DMS114 treated with DMSO at 0.1 percent for 48 hours (cell line): Measurements from ENCODE around the gene RNU6-1.
A peak's percentile ranks its signal among the peaks of the same experiment; 100 is the strongest.

Source experiments
- DNase-seq: peaks from one replicate; lab custom pipeline; 2025; ENCODE audit not compliant: unreplicated experiment; lab: John Stamatoyannopoulos, UW

Gene RNU6-1

DNA sequence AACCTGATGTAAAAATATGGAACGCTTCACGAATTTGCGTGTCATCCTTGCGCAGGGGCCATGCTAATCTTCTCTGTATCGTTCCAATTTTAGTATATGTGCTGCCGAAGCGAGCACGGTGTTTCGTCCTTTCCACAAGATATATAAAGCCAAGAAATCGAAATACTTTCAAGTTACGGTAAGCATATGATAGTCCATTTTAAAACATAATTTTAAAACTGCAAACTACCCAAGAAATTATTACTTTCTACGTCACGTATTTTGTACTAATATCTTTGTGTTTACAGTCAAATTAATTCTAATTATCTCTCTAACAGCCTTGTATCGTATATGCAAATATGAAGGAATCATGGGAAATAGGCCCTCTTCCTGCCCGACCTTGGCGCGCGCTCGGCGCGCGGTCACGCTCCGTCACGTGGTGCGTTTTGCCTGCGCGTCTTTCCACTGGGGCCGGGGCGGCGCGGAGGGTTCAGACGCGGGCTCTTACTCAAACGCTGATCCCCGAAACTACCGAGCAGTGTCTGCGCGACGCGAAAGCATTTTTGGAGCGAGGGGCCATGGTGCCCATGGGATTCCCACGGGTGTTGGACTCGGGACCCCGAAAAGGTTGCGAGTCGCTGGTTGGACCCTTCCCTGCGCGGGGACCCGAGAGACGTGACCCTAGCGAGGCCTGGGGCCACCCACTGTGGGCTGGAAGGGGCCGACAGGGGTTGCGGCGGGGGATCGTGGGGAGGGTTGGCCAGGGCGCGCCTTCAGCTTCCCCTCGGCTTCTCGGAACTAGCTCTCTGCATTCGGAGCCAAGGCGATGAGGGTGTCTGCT, at the start of gene RNU6-1:
RNU6-1 (minus strand) TSS at position 117 of the 820 bp plus-strand sequence.
- DNase-seq = peak; percentile 94

- no peak for DNase-seq
These were observed 47.9 kb upstream of the RNU6-1 start for GRCh38 chr15:67887776-67888175.

GRCh38 chr15:67885861-67886260, 46.0 kb upstream of the RNU6-1 start:
- no peak for DNase-seq

GRCh38 chr15:67885175-67885523, 45.3 kb upstream of the RNU6-1 start:
- no peak for DNase-seq

- no peak for DNase-seq
These were observed 44.8 kb upstream of the RNU6-1 start for GRCh38 chr15:67884514-67885174.

DNA sequence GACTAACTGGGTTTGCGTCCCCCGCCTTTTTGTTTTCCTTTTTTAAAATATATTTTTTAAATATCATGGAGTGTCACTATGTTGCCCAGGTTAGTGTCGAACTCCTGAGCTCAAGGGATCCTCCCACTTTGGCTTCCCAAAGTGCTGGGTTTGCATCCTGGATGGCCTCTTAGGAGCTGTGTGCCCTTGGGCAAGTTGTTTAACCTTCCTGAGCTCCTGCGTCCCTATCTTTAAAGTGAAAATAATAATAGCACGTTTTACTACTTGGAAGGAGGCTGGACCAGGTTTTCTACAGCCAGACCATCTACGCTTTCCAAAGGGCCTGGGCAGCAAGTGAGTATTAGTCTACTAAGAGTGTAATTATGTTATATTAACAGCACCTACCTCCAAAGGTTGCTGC, 44.2 kb upstream of the RNU6-1 start:
- no peak for DNase-seq

DNA sequence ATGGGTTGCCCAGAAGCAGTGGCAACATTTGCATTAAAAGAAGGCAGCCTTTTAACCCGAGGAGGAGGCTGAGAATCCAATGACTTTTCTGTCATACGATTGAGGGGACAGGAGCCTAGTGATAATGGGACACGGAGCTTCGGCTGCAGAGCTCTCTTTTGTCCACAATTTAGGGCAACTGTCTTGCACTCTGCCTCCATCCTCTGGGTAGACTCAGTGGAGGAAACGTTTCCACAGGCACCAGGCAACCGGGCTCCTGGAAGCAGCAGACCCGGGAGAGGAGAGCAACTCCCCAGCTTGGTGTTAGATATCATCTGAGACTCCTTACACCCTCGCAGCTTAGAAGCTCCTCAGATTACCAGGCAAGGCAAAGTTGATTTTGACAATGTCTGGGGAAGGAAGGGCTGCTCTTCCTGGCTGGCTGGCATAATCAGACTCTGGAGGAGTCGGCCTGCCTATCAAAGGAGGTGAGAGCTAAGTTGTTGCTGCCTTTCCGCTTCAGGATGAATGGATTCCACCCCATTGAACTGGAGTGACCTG, 43.5 kb upstream of the RNU6-1 start:
- DNase-seq = no peak

DNA sequence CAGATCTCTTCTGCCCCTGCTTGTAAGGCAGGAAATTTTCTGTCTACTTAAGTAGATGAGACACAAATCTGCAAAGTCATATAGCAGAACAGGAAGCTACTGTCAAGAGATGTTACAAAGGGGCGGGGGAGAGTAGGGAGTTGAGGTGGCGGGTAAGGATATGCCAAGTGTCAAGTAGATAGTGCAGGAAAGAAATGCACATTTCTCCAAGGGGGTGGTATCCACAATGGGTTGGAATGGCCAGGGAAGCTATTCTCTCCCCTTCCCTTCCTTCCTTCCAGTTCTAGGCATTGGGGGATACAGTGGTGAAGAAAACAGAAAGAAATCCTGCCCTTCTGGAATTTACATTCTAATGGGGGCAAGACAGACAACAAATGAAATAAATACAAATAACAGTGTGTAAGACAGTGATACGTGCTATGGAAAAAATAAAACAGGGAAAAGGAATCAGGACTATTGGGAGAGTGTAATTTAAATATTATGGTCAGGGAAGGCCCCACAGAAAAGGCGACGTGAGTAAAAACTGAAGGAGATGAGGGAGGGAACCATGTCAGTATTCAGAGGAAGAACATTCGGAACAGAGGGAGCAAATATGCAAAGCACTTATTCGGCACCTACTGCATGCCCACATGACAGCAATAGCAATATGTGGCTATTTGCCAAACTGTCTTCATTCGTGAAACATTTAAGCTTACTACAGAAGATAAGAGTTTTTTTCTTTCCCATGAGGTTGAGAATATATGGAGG, 42.8 kb upstream of the RNU6-1 start:
- DNase-seq = no peak

DNA sequence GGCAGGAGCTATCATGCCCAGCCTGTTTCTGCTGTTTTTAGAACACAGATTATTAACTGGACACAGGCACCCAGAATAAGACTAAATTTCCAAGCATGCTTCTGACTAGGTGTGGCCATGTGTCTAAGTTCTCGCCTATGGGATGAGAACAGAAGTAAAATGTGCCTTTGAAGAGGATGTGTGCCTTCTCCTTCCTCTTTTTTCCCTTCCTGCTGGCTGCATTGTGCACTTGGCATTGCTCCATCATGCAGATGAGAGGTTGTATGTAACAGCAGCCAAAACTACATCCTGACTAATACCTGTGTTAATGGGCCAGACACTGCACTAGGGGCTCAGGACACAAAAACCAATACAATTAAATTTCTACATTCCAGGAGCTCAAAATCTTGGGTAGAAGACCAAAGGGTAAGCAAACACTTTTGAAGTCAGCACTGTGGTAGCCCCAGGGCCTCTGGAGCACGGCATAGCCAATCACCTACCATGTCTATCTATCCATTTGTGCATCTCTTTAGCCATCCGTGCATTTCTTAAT, 40.9 kb upstream of the RNU6-1 start:
- DNase-seq = no peak

DNA sequence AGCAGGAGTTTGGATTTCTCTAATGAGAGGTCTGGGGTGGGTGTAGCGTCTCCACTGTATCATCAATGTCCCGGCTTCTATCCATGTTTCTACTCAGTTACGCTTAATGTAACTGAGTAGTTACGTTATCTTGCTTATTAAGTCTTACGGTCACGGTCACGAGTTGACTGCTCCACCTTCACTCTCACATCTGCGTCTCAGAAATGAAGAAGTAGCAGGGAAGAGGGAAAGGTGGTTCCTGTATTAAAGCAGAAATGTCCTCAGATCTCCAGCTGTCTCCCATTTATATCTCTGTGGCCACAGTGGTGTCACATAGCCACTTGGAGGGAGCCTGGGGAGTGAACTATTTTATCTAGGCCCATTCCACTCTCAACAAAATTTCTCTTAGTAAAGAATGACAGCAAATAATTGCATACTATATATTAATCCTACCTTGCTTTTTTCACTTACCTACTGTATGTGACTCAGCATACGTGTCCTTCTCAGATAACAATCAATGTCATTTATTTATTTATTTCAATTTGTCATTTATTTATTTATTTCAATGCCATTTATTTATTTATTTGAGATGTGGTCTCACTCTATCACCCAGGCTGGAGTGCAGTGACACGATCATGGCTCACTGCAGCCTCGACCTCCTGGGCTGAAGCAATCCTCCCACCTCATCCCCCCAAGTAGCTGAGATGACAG, 39.7 kb upstream of the RNU6-1 start:
- no peak for DNase-seq

DNA sequence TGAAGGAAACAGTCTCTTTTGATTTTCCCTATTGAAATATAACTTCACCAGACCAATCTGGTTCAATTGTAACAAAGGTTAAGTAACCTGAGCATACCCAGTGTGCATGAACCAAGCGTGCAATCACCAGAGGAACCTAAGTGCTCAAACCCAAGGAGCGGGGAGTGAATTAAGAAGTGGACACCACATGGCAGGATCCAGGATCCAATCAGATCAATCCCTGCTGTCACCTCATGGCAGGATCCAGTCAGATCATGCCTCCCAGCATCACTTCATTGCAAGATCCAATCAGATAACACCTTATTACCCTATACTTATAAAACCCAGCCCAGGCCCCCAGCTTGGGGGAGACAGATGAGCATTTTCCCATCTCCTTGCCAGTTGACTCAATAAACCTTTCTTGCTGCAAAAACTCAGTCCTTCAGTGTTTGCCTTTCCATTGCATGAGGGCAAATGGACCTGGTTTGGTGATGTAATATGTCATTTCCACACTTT, 38.9 kb upstream of the RNU6-1 start:
- no peak for DNase-seq

DNA sequence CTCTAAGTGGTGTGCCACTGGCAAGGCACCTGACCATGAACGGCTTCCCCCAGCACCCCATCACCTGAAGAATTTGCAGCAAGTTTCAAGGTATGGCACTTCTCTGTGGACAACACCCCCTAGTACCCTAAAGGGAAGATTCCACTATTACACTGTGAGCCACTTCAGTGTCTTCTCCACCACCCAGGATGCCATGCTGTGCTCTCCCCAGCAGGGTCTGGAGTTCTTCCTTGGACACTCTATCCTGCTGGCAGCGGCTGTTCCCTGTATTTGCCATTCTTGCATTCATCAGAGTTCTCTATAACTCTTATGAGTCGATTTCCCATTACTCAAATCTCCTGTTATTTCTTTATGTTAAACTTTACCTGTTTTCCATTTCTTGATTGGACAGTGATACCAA, 33.9 kb upstream of the RNU6-1 start:
- DNase-seq = no peak

- no peak for DNase-seq
These were observed 31.1 kb upstream of the RNU6-1 start for GRCh38 chr15:67870868-67871408.

DNA sequence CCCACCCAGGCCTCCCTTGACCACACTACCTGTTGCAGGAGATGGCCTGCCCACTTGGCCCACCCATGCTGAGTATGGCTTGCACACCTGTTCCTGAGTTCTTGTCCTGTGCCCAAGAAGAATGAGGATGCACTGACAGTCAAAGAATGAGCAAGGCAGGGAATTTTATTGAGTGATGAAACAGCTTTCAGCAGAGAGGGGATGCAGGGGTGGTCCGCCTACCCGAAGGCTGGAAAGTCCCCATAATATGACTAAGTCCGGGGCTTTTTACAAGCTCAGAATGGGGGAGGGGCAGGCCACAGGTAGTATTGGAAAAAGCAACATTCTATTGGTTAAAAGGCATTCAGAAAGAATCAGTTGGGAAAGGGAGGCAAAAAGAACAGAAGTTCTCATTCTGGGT, 29.9 kb upstream of the RNU6-1 start:
- DNase-seq = no peak

GRCh38 chr15:67865766-67866165, 25.9 kb upstream of the RNU6-1 start:
- no peak for DNase-seq

- DNase-seq = no peak
These were observed 25.5 kb upstream of the RNU6-1 start for GRCh38 chr15:67865331-67865730.

DNA sequence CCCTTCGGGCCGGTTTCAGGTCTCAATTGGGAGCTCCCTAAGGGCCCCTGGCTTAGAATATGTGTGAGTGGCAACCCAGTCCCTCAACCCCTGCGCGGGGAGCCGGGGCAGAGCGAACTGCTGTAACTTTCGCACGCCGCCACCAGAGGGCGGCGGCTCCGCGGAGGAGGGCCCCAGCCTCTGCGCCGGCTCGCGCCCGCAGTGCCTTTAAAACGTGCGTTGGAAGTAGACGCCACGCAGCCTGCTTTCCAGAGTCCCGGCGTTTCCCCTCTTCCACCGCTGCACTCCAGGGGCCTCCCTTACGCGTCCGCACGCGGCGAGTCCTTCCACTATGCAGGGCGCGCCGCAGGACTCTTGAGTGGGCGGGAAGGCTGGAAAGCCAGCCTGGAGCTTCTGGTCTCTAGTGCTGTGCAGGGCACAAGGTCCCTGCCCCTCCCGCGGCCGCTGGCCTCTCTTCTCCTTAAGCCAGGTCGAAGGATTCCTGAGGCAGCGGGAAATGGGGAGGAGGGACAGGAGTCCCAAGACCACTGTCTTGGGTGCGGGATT, 23.7 kb upstream of the RNU6-1 start:
- peak; percentile 82 for DNase-seq

DNA sequence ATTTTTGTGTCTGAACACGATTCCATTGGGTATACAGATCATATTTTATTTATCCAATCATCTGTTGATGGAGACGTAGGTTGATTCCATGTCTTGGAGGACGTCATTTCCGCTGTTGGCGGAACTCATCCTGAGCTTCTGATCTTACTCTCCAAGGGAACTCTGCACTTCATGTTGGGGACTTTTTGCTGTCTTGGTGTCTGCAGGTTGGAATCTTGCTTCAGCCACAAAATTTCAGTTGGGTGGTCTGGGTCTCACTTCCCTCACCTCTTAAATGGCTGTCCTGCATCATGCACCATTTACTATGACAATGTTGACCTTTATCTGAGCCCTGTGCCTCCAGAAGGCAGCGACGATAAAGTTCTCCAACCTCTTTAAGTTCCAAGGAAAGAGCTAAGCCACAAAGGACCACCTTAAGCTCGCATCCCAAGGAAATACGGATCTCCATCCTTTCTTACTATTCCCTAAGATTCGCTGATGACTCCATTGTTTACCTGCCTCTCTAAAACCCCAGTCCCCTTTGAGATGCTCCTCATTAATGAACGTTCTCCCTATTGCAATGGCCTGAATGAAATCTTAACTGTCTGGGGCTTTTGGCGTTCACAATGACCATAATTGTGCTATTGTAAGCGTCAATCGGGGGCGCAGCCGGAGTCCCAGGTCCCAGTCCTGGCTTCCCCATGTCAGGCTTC, 23.1 kb upstream of the RNU6-1 start:
- no peak for DNase-seq

DNA sequence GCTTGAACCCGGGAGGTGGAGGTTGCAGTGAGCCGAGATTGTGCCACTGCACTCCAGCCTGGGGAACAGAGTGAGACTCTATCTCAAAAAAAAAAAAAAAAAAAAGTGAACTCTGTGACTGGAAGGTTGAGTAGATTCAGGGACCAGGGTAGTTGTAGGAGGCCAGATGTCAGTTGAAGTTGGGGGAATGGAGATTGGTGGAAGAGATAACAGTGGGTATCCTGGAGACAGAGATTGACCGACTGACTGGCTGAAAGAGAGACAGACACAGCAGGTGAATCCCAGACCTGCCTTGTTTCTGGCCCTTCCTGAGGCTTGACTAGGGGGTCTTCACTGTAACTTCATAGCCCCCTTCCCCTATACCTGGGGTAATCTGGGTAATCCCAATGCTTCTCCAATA, 22.1 kb upstream of the RNU6-1 start:
- DNase-seq = no peak
